Stimulated activated CD4-positive, alpha-beta T cell treated with anti-CD3 and anti-CD28 coated beads, Interleukin-4, amount 100 ng/mL, for 24 hours (primary cell): ENCODE measurements around the gene PXMP2.
A peak's percentile ranks its signal among the peaks of the same experiment; 100 is the strongest.
"Not testable (repeated sequence)": the region's sequence is repeated elsewhere in the genome, so short reads cannot be mapped to it uniquely, and the experiment has no call there.

Source experiments
- DNase-seq: peaks from one replicate; pipeline ENCODE4 v3.0.0-alpha.2; 2020

The PXMP2 gene

GRCh38 chr12:132660996-132661395 is 26.4 kb upstream of the PXMP2 start:
- no peak for DNase-seq

DNA sequence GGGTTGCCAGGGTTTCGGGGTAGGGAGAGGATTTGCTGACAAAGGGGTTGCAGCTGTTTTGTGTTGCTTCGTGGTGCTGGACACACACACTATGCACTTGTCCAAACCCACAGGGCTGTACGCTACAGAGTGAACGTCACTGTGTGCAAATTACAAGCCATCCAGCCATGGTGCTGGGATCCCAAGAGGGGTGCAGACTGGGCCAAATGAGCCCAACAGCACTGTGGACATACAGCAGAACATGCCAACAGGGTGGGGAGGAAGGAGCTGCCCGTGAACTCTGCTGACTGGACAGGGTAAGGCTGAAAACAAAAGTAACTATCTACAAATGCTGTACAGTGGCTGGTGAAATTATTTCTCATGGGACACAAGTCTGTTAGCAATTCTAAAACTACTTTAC is 25.4 kb upstream of the PXMP2 start:
- no peak for DNase-seq

GRCh38 chr12:132662901-132663755 is 24.3 kb upstream of the PXMP2 start:
- no peak for DNase-seq

DNA sequence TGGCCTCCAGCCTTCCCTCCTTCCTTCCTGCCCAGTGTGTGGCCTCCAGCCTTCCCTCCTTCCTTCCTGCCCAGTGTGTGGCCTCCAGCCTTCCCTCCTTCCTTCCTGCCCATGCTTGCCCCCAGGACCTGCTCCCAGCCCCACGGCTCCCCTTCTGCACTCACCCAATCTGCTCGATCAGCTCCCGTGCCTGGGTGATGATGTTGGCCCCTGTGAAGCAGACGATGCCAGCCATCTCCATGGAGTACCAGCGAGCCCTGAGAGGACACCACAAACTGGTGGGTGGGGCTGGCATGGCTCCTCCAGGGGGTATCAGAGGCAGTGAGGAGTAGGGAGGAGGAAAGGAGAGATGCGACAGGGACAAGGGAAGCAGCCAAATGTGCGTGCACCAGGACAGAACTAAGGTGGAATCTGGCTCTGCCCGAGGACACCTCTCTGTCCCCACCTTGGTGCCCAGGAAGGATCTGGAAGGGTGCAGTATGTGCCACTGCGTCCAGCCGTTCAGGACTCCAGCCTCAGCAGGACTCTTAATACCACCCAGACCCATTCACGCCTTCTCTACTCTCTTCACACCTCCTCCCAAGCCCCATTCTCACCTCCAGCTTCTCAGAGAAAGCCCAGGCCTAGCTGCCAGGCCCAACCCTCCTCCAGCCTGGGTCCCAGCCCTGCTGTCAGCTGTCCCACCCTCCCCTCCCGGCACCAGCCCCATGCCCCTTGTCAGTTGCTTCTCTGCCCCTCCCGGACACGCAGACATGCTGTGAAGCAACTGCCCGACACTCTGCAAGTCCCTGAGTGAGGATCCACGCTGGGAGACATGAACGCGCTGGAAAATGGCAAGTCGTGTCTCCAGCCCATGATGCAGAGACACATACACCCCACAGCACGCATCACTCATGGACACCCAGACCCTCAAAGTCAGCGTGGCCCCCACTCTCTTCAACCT is 22.9 kb upstream of the PXMP2 start:
- no peak for DNase-seq

- DNase-seq, result no peak
Observed at GRCh38 chr12:132665149-132665491, 22.3 kb upstream of the PXMP2 start.

GRCh38 chr12:132665794-132666193 is 21.6 kb upstream of the PXMP2 start:
- DNase-seq, result no peak

GRCh38 chr12:132668191-132669088 is 18.9 kb upstream of the PXMP2 start:
- DNase-seq, result no peak

DNA sequence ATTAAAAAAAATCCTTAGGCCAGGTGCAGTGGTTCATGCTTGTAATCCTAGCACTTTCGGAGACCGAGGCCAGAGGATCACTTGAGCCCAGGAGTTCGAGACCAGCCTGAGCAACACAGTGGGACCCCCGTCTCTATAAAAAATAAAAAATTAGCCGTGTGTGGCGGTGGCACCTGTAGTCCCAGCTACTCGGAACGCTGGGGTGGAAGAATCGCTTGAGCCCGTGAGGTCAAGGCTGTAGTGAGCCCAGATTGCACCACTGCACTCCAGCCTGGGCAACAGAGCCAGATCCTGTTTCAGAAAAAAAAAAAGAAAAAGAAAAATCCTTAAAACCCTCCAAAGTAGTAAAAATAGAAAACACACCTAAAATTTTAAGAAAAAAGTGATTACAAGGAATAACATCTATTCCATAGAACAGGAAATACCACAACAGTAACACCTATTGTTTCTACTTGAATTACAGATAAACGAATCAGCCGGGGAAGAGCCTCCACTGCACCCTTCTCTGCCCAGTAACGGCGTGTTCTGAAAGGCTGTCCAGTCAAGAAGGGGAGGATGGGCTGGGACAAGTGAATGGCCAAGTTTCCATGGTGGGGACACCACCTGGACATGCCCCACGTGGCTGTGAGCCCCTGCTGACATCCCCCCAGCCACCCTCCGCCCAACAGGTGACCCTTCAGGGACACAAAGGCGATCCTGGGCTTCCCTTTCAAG is 18.1 kb upstream of the PXMP2 start:
- no peak for DNase-seq

DNA sequence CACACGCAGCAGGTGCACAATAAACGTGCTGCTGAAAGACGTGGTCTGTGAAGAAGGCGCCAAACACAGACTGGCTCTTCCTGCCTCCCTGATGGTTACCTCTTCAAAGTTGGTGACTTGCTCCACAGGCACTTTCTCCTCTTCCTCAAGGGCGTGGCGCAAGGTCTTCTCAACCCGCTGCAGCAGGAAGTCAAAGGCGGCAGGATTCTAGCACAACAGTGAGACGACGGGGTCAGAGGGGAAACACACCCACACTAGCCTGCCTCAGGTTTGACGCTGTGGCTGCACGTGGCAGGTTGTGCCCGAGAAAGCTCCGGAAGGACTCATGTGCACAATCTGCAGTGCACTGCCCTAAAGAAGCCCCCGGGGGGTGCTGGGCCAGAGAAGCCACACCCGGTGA is 15.3 kb upstream of the PXMP2 start:
- DNase-seq, result no peak

DNA sequence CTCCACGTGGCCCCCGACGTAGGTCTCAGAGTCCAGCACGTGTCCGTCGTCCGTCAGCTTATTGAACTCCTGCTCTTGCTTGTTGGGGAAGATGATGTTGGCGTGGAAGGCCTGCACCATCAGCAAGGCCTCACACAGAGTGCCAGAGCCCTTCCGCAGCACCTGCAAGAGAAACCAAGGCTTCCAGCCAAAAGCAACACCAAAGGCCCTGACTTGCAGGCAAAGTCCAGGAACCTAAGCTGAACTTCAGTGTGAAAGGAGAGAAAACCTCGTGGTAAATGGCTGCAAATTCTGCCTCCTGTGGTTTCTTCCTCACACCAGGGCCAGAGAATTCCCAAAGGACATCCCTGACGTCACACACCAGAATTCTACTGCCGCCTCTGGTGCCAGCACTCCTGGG is 14.7 kb upstream of the PXMP2 start:
- DNase-seq, result no peak

- no peak for DNase-seq
Observed at GRCh38 chr12:132673288-132674179, 13.9 kb upstream of the PXMP2 start.

DNA sequence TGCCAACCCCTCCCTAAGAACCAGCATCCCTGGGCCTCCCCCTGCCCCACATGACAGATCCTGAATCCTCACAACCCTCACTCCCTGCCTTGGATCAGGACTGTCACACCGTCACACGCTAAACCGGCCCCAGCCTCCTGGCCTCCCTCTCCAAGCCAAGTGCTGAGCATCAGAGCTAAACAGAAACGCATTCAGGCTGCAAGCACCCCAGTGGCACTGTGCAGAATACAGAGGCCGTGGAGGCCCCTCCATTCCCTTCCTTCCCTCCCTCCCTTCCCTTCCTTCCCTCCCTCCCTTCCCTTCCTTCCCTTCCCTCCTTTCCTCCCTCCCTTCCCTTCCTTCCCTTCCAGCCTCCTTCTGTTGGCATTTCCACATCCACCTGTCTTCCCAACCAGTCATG is 12.8 kb upstream of the PXMP2 start:
- no peak for DNase-seq

DNA sequence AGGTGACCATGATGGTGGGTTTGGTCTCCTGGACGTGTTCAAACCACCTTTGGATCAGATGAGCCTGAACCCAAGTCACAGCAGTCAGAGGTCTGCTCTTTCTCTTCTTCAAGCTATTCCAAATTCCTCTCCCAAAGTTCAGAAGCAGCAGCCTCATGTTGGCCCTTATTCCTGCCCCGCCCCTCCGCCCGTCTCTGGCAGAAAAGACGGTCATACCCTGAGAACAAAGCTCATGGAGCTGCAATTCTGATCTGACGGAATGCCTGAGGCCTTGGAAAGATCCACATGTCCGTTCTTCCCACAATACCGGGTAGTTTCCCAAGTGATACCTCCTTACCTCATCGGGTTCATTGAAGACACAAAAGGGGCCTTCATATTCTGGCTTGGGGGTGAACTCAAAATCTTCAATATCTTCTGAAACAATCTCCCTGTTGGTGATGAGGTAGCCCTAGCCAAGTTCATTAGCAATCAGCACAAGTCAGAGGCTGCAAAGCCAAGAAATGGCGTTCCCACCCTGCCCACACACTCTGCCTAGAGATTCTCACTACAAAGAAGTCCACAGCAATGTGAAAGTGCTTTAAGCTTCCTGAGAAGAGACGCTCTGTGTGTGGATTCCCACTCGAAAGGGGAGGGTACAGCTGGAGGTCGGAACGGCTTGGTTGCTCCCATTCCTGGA is 11.5 kb upstream of the PXMP2 start:
- no peak for DNase-seq

- DNase-seq, result no peak
Observed at GRCh38 chr12:132677492-132677891, 9.9 kb upstream of the PXMP2 start.

GRCh38 chr12:132685400-132685799 is 2.0 kb upstream of the PXMP2 start:
- DNase-seq, result no peak

DNA sequence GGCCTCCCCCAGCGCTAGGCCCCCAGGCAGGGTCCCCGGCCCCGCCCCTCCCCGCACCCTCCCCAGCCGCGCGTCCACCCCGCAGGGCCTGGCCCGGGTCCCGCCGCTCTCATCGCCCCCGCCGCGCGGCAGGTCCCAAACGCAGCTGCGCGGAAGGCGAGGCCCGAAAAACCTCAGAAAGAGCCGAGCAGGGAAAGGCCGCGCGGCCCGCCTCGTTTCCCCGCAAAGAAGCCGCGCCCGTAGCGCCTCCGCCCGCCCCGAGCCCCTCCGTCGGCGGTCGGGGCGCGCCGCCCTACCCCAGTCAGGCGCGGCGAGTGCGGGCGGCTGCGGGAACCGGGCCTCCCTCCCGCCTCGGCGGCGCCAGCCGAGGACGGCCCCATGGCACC is 569 bp upstream of the PXMP2 start:
- DNase-seq, result peak; percentile 32

- DNase-seq, result no peak
Observed at GRCh38 chr12:132689227-132689626, 1.8 kb downstream of the PXMP2 start.

DNA sequence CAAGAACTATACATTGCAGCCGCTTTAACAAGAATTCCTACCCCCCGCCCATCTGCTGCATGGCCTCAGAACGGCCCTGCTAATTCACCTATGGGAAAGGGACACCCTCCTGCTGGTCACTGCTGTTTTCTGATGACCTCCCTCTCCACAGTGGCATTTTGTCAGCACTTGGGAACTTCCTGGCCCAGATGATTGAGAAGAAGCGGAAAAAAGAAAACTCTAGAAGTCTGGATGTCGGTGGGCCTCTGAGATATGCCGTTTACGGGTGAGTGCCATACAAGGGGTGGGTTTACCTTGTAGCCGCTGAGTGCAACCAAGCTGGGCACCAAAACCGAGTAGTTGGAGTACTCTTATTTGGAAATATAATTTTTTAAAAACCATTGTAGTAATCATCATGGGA is 2.7 kb downstream of the PXMP2 start:
- DNase-seq, result no peak

DNA sequence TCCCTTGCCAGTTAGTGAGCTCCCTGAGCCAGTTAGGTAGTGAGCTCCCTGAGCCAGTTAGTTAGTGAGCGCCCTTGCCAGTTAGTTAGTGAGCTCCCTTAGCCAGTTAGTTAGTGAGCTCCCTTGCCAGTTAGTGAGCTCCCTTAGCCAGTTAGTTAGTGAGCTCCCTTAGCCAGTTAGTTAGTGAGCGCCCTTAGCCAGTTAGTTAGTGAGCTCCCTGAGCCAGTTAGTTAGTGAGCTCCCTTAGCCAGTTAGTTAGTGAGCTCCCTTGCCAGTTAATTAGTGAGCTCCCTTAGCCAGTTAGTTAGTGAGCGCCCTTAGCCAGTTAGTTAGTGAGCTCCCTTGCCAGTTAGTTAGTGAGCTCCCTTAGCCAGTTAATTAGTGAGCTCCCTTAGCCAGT is 4.6 kb downstream of the PXMP2 start:
- not testable (repeated sequence) for DNase-seq

- DNase-seq, result not testable (repeated sequence)
Observed at GRCh38 chr12:132694888-132695287, 7.5 kb downstream of the PXMP2 start.

GRCh38 chr12:132695431-132695830 is 8.0 kb downstream of the PXMP2 start:
- no peak for DNase-seq
